ENCODE data around the gene DMP1.
A peak's percentile ranks its signal among the peaks of the same experiment; 100 is the strongest.
"Not testable (repeated sequence)": the region's sequence is repeated elsewhere in the genome, so short reads cannot be mapped to it uniquely, and the experiment has no call there.

Gene DMP1

DNA sequence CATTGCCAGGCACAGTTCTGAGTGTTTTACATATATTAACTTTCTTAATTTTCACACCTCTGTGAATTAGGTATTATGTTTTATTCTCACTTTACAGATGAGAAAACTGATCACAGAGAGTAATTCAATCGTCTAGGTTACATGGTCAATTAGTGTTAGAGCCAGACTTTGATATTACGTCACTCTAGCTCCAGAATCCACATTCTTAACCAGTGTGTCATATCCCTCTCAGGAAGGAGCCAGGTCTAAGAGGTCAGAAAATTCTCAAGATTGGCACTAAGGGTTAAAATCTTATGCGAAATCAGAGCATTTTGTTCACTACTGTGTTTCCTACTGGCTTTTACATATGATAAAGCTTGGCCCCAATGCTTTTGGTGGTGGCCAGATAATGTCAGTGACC lies 7.4 kb downstream of the DMP1 start:
- H3K27ac Mint-ChIP-seq: no peak overlapping the region
- H3K4me3 Mint-ChIP-seq: no peak overlapping the region
- H3K9me3 Mint-ChIP-seq: no peaks in the 10 kb centered on the region
- peaks cover 16% of the 10 kb centered on the region for H3K27me3 Mint-ChIP-seq
- H3K4me1 Mint-ChIP-seq: peaks cover 5% of the 10 kb centered on the region
- ATAC-seq (no peak), DNase-seq (no peak)

DNA sequence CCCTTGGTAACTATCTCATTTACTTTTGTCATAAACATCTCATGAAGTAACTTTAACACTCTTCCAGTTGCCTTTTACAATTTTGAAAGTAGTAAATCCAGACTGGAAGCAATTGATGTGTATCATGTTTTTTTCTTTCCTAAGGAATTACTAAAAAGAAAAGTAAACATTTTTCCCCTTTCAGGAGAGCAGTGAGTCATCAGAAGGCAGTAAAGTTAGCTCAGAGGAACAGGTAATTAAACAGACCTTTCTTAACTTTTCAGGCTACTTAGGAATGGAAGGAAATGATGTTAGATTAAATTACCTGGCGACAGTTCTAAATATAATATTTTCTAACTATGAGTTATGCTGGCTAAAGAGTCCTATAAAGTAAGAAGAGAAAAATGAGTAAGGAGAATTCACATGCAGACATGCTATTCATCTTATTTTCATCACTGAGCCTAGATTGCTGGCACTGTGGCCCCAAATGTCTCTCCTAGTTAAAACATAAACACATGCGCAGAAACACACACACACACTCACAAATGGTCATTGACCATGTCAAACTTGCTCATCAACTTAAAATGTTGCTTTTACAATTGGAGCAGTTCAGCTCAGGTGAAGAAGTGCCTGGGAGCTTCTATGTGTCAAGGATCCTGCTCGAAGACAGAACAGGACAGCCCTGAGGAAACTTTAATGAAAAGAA lies 9.3 kb downstream of the DMP1 start:
- DNase-seq: no peak

DNA sequence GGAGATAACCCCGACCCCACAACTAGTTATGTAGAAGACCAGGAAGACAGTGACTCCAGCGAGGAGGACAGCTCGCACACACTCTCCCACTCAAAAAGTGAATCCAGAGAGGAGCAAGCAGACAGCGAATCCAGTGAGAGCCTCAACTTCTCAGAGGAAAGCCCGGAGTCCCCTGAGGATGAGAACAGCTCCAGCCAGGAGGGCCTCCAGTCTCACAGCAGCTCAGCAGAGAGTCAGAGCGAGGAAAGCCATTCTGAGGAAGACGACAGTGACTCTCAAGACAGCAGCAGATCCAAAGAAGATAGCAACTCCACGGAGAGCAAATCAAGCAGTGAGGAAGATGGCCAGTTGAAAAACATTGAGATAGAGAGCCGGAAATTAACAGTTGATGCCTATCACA lies 12.8 kb downstream of the DMP1 start:
- no peak overlapping the region for H3K27ac Mint-ChIP-seq
- H3K4me3 Mint-ChIP-seq: no peak overlapping the region
- no peak for ATAC-seq
- no peaks in the 10 kb centered on the region for H3K9me3 Mint-ChIP-seq
- peaks cover 20% of the 10 kb centered on the region for H3K27me3 Mint-ChIP-seq
- peaks cover 4% of the 10 kb centered on the region for H3K4me1 Mint-ChIP-seq
- no peak for DNase-seq

More for the DNA sequence above, 9.3 kb downstream of the DMP1 start:
- no peaks in the 10 kb centered on the region for H3K9me3 Mint-ChIP-seq
- peaks cover 22% of the 10 kb centered on the region for H3K27me3 Mint-ChIP-seq
- no peak overlapping the region for H3K4me3 Mint-ChIP-seq
- ATAC-seq: no peak
- peaks cover 5% of the 10 kb centered on the region for H3K4me1 Mint-ChIP-seq
- no peak overlapping the region for H3K27ac Mint-ChIP-seq

DNA sequence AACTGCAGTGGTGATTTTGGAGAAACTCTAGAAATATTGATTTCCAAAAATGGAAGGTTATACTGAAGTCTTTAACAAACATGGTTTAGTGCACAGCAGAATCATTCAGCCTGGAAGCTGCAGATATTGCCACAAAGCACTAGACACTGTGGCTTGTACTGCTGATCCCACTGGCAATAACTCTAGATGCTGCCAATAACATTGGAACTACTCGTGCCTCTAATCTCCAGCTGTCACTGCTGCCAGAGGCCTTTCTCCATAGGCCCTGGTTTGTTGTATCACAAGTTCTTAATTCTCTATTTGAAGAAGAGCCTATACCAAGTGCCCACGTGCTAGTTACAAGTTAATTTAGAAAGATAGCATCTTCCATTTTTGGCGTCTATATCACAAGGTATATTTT lies 19.3 kb downstream of the DMP1 start:
- Mint-ChIP-seq H3K4me3 (no peak overlapping the region), H3K27me3 (no peaks in the 10 kb centered on the region), H3K9me3 (peaks cover 25 to 31% of the 10 kb centered on the region in 2 donors), H3K27ac (no peak overlapping the region), H3K4me1 (no peaks in the 10 kb centered on the region)
- DNase-seq: no peak
- ATAC-seq: no peak

DNA sequence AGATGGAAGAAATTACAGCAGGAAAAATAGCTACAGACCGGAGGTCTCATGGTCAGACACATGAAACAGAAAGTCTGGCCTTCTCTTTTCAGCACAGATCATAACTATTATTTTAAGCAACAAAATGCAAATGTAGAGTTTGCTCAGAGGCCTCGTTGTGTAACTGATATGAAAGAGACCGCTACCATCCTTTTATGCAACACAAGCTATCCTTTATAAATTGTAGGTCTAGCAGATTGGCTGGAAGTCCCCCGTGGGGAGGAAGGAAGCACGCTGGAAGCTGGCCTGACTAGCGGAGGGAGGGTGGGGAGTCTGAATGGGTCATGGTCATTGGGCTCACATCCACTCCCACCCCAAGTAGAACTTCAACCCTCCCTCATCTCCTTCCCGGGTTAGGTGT lies 27.7 kb downstream of the DMP1 start:
- no peaks in the 10 kb centered on the region for H3K4me1 Mint-ChIP-seq
- H3K27me3 Mint-ChIP-seq: no peaks in the 10 kb centered on the region
- DNase-seq (no peak), ATAC-seq (no peak)
- peaks cover 6 to 23% of the 10 kb centered on the region in 2 donors for H3K9me3 Mint-ChIP-seq
- no peak overlapping the region for H3K27ac Mint-ChIP-seq
- no peak overlapping the region for H3K4me3 Mint-ChIP-seq

DNA sequence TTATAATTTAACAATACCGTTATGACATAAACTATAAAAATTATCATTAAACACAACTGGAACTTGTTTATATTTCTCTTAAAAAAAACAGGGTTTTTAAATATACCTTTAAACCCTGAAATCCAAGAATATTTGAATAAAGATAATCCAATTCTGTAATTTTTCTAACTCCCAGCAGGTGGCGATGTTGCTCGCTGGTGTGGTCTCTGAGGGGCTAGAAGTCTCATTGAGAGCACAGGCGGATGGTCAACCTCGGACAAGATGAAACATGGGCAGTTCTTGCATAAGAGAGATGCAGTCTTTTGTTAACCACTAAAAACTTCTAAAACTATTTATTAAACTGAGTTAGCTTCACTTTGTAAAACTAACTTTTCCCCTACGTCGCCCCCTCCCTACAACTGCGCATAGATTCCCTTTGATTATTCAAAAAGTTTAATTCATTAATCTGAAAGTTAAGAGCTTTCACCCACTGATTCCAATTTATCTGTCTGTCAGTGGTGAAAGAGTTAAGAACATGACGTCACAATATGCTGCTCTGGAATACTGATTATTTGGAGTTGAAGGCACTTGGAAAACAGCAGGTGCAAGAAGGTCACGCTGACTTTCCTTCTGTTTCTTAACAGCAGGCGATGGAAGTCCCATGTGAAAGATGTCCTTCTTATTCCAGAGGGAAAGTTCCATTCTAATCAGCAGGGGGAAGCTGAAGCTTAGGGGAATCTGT lies 29.5 kb downstream of the DMP1 start:
- H3K4me1 Mint-ChIP-seq: no peaks in the 10 kb centered on the region
- H3K4me3 Mint-ChIP-seq: no peak overlapping the region
- peak; percentile 24 for DNase-seq
- H3K27me3 Mint-ChIP-seq: no peaks in the 10 kb centered on the region
- H3K9me3 Mint-ChIP-seq: peaks cover 0 to 4% of the 10 kb centered on the region in 2 donors
- no peak for ATAC-seq
- H3K27ac Mint-ChIP-seq: no peak overlapping the region

DNA sequence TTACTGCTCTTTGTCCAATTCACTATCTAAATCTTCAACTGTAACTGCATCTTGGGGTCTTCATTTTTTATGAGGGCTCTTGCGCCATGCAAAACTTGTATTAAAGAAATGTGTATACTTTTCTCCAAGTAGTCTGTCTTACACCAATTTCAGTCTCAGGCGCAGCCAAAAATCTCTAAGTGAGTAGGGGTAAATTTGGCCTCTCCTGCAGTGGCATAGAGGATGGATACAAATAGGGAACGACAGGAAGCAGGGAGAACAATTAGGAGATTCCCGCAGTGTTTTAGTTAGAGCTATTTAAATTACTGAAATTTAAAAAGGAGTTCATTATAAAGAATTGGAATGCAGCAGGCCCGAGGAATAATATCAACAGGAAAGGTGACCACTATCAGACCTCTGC lies 30.2 kb downstream of the DMP1 start:
- Mint-ChIP-seq H3K4me1 (no peaks in the 10 kb centered on the region), H3K9me3 (no peaks in the 10 kb centered on the region), H3K27ac (no peak overlapping the region), H3K4me3 (no peak overlapping the region), H3K27me3 (no peaks in the 10 kb centered on the region)
- DNase-seq (no peak), ATAC-seq (no peak)

DNA sequence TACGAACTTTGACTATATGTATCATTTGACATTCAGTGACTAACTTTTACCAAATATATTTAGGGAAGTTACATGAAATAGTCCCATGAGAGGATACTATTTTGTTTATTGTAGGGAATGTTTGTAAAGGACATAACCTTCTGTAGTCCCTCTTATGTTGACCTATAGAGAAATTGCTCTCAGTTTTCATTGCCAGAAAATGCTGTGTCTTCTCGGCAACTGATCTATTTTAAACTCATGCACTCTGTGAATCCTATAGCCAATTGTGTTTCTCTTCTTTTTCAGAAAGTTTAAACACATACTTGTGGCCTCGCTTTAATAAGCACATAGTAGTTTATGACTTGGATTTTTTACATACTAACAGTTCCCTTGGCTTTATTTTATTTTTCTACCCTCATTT lies 38.2 kb downstream of the DMP1 start:
- Mint-ChIP-seq H3K4me3 (no peak overlapping the region), H3K27ac (no peak overlapping the region), H3K9me3 (peaks cover 14 to 17% of the 10 kb centered on the region in 2 donors), H3K4me1 (no peaks in the 10 kb centered on the region), H3K27me3 (peaks cover 5% of the 10 kb centered on the region)
- ATAC-seq (no peak), DNase-seq (no peak)

DNA sequence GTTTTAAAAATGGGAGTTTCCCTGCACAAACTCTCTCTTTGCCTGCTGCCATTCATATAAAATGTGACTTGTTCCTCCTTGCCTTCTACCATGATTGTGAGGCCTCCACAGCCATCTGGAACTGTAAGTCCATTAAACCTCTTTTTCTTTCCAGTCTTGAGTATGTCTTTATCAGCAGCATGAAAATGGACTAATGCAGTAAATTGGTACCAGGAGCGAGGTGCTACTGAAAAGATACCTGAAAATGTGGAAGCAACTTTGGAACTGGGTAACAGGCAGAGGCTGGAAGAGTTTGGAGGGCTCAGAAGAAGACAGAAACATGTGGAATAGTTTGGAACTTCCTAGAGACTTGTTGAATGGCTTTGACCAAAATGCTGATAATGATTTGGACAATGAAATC lies 40.9 kb downstream of the DMP1 start:
- not testable (repeated sequence) for H3K4me3 Mint-ChIP-seq, DNase-seq, H3K27me3 Mint-ChIP-seq, ATAC-seq, H3K27ac Mint-ChIP-seq, H3K4me1 Mint-ChIP-seq
- peaks cover 16 to 20% of the 10 kb centered on the region in 2 donors for H3K9me3 Mint-ChIP-seq

DNA sequence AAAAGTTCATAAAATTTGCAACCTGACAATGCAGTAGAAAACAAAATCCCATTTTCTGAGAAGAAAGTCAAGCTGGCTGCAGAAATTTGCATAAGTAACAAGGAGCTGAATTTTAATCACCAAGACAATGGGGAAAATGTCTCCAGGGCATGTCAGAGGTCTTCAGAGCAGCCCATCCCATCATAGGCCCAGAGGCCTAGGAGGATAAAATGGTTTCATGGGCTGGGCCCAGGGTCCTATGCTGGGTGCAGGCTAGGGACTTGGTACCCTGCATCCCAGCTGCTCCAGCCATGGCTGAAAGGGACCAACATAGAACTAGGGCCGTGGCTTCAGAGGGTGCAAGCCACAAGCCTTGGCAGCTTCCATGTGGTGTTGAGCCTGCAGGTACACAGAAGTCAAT lies 42.0 kb downstream of the DMP1 start:
- not testable (repeated sequence) for ATAC-seq, H3K4me1 Mint-ChIP-seq, H3K27me3 Mint-ChIP-seq, H3K4me3 Mint-ChIP-seq, H3K27ac Mint-ChIP-seq, DNase-seq
- H3K9me3 Mint-ChIP-seq: peaks cover 16 to 20% of the 10 kb centered on the region in 2 donors

DNA sequence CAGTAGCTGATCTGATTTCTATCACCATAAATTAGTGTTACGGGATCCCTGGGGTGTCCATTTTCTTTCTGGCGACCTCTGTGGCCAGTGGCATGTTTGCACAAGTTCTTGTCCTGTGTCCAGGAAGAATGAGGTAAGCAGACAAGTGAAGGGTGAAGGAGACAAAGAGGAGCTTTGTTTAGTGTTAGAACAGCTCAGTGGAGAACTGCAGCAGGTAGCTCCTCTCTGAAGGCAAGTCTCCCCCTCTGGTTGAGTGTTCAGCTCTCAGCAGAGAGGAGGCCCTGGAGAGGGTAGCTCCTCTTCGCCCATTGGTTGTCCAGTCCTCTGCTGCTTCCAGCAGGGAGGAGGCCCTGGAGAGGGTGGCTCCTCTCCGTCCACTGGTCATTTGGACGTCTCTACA lies 47.2 kb downstream of the DMP1 start:
- H3K27me3 Mint-ChIP-seq: peaks cover 8% of the 10 kb centered on the region
- H3K9me3 Mint-ChIP-seq: peaks cover 8 to 17% of the 10 kb centered on the region in 2 donors
- H3K4me1 Mint-ChIP-seq: no peaks in the 10 kb centered on the region
- no peak overlapping the region for H3K4me3 Mint-ChIP-seq
- DNase-seq: no peak
- no peak for ATAC-seq
- H3K27ac Mint-ChIP-seq: no peak overlapping the region

DNA sequence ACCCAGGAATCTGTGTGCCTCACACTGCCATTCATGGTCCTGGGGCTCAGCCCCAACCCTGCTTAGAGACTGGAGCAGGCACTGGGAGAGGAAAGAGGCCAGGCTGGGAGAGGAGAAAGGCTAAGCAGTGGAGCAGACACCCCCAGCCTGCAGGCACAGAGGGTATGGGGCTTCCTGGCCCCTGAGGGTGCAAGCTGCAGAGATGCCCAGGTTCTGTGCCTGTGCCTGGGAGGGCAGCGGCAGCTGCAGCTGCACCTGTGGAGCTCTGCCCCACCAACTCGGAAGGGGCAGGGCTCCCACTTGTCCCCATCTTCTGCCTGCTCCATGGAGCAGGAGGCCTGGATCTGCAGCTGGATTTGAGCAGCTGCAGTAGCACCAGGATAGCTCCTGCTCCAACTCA lies 47.9 kb downstream of the DMP1 start:
- peaks cover 7% of the 10 kb centered on the region for H3K27me3 Mint-ChIP-seq
- H3K9me3 Mint-ChIP-seq: peaks cover 6 to 13% of the 10 kb centered on the region in 2 donors
- H3K4me3 Mint-ChIP-seq: no peak overlapping the region
- ATAC-seq (no peak), DNase-seq (no peak)
- H3K4me1 Mint-ChIP-seq: no peaks in the 10 kb centered on the region
- no peak overlapping the region for H3K27ac Mint-ChIP-seq

DNA sequence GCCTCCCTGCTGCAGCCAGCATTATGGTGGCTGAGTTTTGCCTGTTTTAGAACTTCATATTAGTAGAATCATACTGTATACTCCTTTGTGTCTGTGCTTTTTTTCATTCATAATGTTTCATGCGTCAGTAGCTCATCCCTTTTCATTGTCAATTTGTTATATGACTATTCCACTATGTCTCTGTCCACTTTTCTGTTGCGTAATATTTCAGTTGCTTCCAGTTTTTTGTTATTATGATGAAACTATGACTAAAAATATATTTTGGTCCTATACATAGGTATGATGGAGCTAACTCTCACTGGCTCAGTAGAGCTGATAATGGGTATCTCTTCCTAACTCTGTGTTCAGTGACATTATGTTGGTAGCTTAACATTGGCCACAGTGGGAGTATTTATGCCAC lies 48.3 kb downstream of the DMP1 start:
- ATAC-seq (no peak), DNase-seq (no peak)
- peaks cover 3% of the 10 kb centered on the region for H3K27me3 Mint-ChIP-seq
- H3K9me3 Mint-ChIP-seq: peaks cover 1 to 9% of the 10 kb centered on the region in 2 donors
- H3K4me1 Mint-ChIP-seq: no peaks in the 10 kb centered on the region
- no peak overlapping the region for H3K4me3 Mint-ChIP-seq
- no peak overlapping the region for H3K27ac Mint-ChIP-seq

DNA sequence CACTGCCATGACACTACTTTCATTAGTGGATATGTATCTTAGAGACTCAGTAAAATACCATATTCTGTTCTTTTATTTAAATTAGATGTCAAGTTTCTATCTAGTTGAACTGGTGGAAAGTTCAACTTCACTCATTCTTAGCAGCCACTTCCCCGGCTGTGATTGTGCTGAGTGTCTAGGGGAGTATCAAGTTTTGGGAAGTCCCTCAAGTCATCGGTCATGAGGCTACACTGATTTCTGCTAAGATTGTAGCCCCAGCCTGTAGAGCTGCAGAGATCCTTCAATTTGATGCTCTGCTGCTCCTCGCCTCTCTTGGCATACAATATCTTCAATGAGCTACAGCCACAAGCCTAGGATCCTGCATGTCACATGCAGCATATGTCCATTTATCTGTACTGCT lies 53.9 kb downstream of the DMP1 start:
- no peak for ATAC-seq
- no peak for DNase-seq
- Mint-ChIP-seq H3K9me3 (no peaks in the 10 kb centered on the region), H3K27me3 (peaks cover 39% of the 10 kb centered on the region), H3K4me3 (no peak overlapping the region), H3K27ac (no peak overlapping the region), H3K4me1 (no peaks in the 10 kb centered on the region)

DNA sequence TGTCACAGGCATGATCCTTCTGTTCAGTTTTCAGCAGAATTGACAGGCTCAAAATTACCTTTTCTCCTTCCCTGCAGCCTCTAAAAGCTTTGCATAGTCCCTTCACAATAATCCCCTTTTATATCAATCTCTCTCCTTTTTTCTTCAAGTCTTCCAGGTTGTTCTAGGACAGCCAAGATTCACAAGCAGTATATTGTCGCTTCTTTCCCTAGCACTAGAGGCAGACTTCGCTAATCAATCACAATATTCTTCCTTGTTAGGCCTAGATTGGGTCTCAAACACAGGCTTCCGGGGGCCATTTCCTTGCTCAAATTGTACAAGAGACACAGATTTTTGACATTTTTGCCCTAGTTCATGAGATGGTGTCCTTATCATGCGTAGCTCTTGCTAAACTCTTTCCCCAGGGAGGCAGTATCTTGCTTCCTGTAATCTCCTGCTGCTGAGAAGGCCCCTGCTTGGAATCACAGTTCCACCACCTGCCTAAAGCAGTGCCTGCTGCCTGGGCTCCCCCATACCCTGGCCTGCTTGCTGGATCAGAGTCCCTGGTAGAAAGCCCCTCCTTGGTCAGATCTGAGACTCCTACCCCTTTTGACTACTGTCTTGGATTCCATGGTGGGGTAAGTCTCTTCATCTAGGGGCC lies 57.3 kb downstream of the DMP1 start:
- no peaks in the 10 kb centered on the region for H3K4me1 Mint-ChIP-seq
- DNase-seq: no peak
- no peak overlapping the region for H3K4me3 Mint-ChIP-seq
- ATAC-seq: no peak
- peaks cover 45% of the 10 kb centered on the region for H3K27me3 Mint-ChIP-seq
- H3K9me3 Mint-ChIP-seq: no peaks in the 10 kb centered on the region
- peak overlapping the region in 1 of 2 donors; percentile 4 for H3K27ac Mint-ChIP-seq

Measured in stimulated activated naive CD8-positive, alpha-beta T cell treated with anti-CD3 and anti-CD28 coated beads, Interleukin-15, amount 100 ng/mL, for 72 hours (primary cell).